HEK293 (cell line): Measurements from ENCODE around the gene AGPAT4.

Source experiments
- CTCF ChIA-PET: fragments of 350-600 bp; formaldehyde crosslinking; extraction: SDS; loops from one replicate; lab custom pipeline; 2021; ENCODE audit warnings: antibody characterized with exemption; lab: Yijun Ruan, JAX
- POLR2A ChIA-PET: fragments of 300-600 bp; formaldehyde crosslinking; extraction: SDS; loops from one replicate; lab custom pipeline; 2020; ENCODE audit warnings: antibody characterized with exemption, inconsistent platforms; lab: Yijun Ruan, JAX
- H3K27ac ChIP-seq: fragments of 200-500 bp; sonication (Bioruptor generic); 2 replicates; pipeline ENCODE4 v1.5.1; 2014; ENCODE audit warnings: low read depth, low read length, control low read depth, inconsistent platforms; ENCODE audit errors: extremely low read depth
- H3K36me3 ChIP-seq, 2 experiments: fragments of 200-500 bp in 1 of 2; sonication (Bioruptor generic) in 1 of 2; 1 replicate in 1 of 2; 2 replicates in 1 of 2; pipeline ENCODE4 v1.5.1; 2014 to 2017; ENCODE audit warnings: inconsistent platforms in 2 of 2, low read length in 2 of 2; ENCODE audit not compliant: control insufficient read depth in 2 of 2, insufficient read depth in 1 of 2
- H3K4me1 ChIP-seq: fragments of 200-500 bp; sonication (Bioruptor generic); 2 replicates; pipeline ENCODE4 v1.5.1; 2014; ENCODE audit warnings: mild to moderate bottlenecking, low read length, inconsistent platforms; ENCODE audit not compliant: control insufficient read depth, insufficient read depth
- H3K4me3 ChIP-seq: 2 replicates; pipeline ENCODE4 v1.5.1; 2011; ENCODE audit warnings: low read depth, mild to moderate bottlenecking, control low read depth, low read length, moderate library complexity
- H3K9me3 ChIP-seq: fragments of 200-500 bp; sonication (Bioruptor generic); 2 replicates; pipeline ENCODE4 v1.5.1; 2014; ENCODE audit warnings: low read depth, low read length, inconsistent platforms; ENCODE audit not compliant: control insufficient read depth, insufficient read depth
- MYNN ChIP-seq: fragments of 450-650 bp; formaldehyde crosslinking; IDR thresholded peaks from 2 replicates; pipeline ENCODE4 v1.5.1; 2016; ENCODE audit warnings: missing biosample characterization, missing genetic modification characterization, borderline replicate concordance
- ZFP41 ChIP-seq: fragments of 450-650 bp; formaldehyde crosslinking; IDR thresholded peaks from 2 replicates; pipeline ENCODE4 v1.5.1; 2016; ENCODE audit warnings: missing biosample characterization, missing genetic modification characterization, borderline replicate concordance
- ZNF16 ChIP-seq: fragments of 450-650 bp; formaldehyde crosslinking; IDR thresholded peaks from 2 replicates; pipeline ENCODE4 v1.5.1; 2016; ENCODE audit warnings: low read depth, missing biosample characterization, missing genetic modification characterization
- ZNF223 ChIP-seq: fragments of 450-650 bp; formaldehyde crosslinking; IDR thresholded peaks from 2 replicates; pipeline ENCODE4 v1.5.1; 2016; ENCODE audit warnings: missing biosample characterization, missing genetic modification characterization
- ZNF404 ChIP-seq: fragments of 450-650 bp; formaldehyde crosslinking; IDR thresholded peaks from 2 replicates; pipeline ENCODE4 v1.5.1; 2017; ENCODE audit warnings: missing biosample characterization, missing genetic modification characterization
- ZNF423 ChIP-seq: fragments of 450-650 bp; formaldehyde crosslinking; IDR thresholded peaks from 2 replicates; pipeline ENCODE4 v1.5.1; 2016; ENCODE audit warnings: missing biosample characterization, missing genetic modification characterization
- ZNF426 ChIP-seq: fragments of 450-650 bp; formaldehyde crosslinking; IDR thresholded peaks from 2 replicates; pipeline ENCODE4 v1.5.1; 2017; ENCODE audit warnings: missing biosample characterization, missing genetic modification characterization, mild to moderate bottlenecking, inconsistent platforms, moderate library complexity
- ZNF518A ChIP-seq: fragments of 450-650 bp; formaldehyde crosslinking; conservative IDR thresholded peaks from 2 replicates; pipeline ENCODE4 v1.5.1; 2016; ENCODE audit warnings: low read depth, missing biosample characterization, missing genetic modification characterization
- ZNF544 ChIP-seq: fragments of 450-650 bp; formaldehyde crosslinking; IDR thresholded peaks from 2 replicates; pipeline ENCODE4 v1.5.0; 2017; ENCODE audit warnings: missing biosample characterization, missing genetic modification characterization
- ZNF558 ChIP-seq: fragments of 450-650 bp; formaldehyde crosslinking; IDR thresholded peaks from 2 replicates; pipeline ENCODE4 v1.5.1; 2016; ENCODE audit warnings: missing biosample characterization, missing genetic modification characterization
- ZNF610 ChIP-seq: fragments of 450-650 bp; formaldehyde crosslinking; IDR thresholded peaks from 2 replicates; pipeline ENCODE4 v1.5.1; 2016; ENCODE audit warnings: missing biosample characterization, missing genetic modification characterization, borderline replicate concordance
- ZNF660 ChIP-seq: fragments of 450-650 bp; IDR thresholded peaks from 2 replicates; pipeline ENCODE4 v1.5.1; 2018; ENCODE audit warnings: missing biosample characterization, mild to moderate bottlenecking, missing genetic modification characterization
- ZNF747 ChIP-seq: fragments of 450-650 bp; formaldehyde crosslinking; IDR thresholded peaks from 2 replicates; pipeline ENCODE4 v1.5.1; 2016; ENCODE audit warnings: missing biosample characterization, missing genetic modification characterization
- TF ChIP-seq, protein P1 (sequence below): fragments of 450-650 bp; formaldehyde crosslinking; IDR thresholded peaks from 2 replicates; pipeline ENCODE4 v1.5.1; 2017; ENCODE audit warnings: missing biosample characterization, missing genetic modification characterization
- TF ChIP-seq, protein P2 (sequence below): fragments of 450-650 bp; formaldehyde crosslinking; IDR thresholded peaks from 2 replicates; pipeline ENCODE4 v1.5.0; 2017; ENCODE audit warnings: missing biosample characterization, missing genetic modification characterization, borderline replicate concordance

Gene AGPAT4

DNA sequence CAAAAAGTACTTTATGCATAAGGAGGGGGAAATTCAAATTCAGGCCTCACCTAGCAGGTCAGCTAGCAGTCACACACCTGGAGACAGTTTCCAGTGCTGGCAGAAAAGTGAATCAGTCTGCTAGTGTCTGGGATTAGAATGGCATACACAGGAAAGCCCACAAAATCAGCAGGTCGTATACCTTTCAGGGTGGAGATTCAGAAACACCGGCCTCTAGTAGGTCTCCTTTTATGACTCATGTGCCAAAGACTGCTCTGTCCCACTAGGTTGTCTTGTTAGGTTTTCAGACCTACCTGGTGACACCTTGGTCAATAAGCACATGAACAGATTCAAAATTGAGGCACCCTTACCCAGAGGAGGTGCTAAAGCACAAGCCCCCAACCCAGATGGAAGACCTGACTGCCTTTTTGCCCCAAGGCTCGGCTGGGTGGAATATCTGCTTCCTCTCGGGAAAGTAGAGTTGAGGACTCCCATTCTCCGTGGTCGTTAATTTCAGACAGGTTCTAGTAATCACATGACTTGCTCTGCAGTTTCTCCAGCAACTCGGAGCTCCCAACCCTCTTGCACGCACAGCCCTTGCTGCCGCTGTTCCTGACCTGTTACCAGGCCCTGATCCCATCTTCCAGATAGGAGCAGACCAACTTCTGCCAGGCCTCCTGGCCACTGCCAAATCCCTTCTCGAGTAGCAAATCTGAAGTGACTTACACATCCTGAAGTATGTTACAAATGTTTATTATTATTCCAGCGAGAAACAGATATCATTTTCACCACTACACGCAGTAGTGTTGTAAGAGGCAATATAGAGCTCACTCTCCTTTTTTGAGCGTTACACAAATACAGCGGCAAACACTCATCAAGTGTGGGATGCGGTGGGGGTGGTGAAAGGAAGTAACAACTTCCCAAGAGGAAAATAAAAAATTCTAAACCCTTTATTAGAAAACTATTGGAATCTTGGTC is 46.6 kb downstream of the AGPAT4 start:
- H3K4me1 ChIP-seq: no peaks in the 10 kb centered on the region
- H3K9me3 ChIP-seq: no peaks in the 10 kb centered on the region
- POLR2A ChIA-PET: no interaction called here
- H3K36me3 ChIP-seq: peaks cover 0 to 25% of the 10 kb centered on the region in 2 experiments; a peak in 1 of 3 replicates
- no peak overlapping the region for H3K27ac ChIP-seq
- TF ChIP-seq ZNF610 (no peak), ZFP41 (tag by site-specific recombination) (no peak), ZNF426 (tag by site-specific recombination) (no peak), ZNF660 (tag by site-specific recombination) (no peak), ZNF223 (tag by site-specific recombination) (no peak), ZNF558 (tag by site-specific recombination) (no peak), ZNF544 (tag by site-specific recombination) (no peak), ZNF747 (tag by site-specific recombination) (no peak), ZNF518A (no peak), ZNF16 (tag by site-specific recombination) (no peak), ZNF423 (tag by site-specific recombination) (no peak), ZNF404 (tag by site-specific recombination) (no peak), MYNN (tag by site-specific recombination) (no peak)
- TF ChIP-seq, protein P1, sequence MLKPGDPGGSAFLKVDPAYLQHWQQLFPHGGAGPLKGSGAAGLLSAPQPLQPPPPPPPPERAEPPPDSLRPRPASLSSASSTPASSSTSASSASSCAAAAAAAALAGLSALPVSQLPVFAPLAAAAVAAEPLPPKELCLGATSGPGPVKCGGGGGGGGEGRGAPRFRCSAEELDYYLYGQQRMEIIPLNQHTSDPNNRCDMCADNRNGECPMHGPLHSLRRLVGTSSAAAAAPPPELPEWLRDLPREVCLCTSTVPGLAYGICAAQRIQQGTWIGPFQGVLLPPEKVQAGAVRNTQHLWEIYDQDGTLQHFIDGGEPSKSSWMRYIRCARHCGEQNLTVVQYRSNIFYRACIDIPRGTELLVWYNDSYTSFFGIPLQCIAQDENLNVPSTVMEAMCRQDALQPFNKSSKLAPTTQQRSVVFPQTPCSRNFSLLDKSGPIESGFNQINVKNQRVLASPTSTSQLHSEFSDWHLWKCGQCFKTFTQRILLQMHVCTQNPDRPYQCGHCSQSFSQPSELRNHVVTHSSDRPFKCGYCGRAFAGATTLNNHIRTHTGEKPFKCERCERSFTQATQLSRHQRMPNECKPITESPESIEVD: no peak
- TF ChIP-seq, protein P2, sequence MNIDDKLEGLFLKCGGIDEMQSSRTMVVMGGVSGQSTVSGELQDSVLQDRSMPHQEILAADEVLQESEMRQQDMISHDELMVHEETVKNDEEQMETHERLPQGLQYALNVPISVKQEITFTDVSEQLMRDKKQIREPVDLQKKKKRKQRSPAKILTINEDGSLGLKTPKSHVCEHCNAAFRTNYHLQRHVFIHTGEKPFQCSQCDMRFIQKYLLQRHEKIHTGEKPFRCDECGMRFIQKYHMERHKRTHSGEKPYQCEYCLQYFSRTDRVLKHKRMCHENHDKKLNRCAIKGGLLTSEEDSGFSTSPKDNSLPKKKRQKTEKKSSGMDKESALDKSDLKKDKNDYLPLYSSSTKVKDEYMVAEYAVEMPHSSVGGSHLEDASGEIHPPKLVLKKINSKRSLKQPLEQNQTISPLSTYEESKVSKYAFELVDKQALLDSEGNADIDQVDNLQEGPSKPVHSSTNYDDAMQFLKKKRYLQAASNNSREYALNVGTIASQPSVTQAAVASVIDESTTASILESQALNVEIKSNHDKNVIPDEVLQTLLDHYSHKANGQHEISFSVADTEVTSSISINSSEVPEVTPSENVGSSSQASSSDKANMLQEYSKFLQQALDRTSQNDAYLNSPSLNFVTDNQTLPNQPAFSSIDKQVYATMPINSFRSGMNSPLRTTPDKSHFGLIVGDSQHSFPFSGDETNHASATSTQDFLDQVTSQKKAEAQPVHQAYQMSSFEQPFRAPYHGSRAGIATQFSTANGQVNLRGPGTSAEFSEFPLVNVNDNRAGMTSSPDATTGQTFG (tag by site-specific recombination): no peak
- no peak overlapping the region for H3K4me3 ChIP-seq
- CTCF ChIA-PET: no interaction called here
